ENCODE results near the gene SUSD6. TPM values are rescaled to one million over a fixed set of nuclear protein-coding genes. Genes with fewer than 3 reads are reported as not detected.
"Not testable (repeated sequence)": the region's sequence is repeated elsewhere in the genome, so short reads cannot be mapped to it uniquely, and the experiment has no call there.

The SUSD6 gene
- total RNA-seq, 1 experiment from 2014 or later: 21.5 TPM

- Histone ChIP-seq H3K4me3 (ENCODE audit: low read depth, low read length) (no peak overlapping the region), H3K4me1 (peaks cover 23% of the 10 kb centered on the region), H3K36me3 (ENCODE audit: control insufficient read depth, insufficient read depth, low read length) (no peaks in the 10 kb centered on the region), H3K27me3 (replicated peaks; ENCODE audit: control insufficient read depth, insufficient read depth, low read length) (no peaks in the 10 kb centered on the region), H3K9me3 (peaks cover 13% of the 10 kb centered on the region)
- no peak for TF ChIP-seq CTCF (IDR thresholded peaks at IDR 0.05; ENCODE audit: insufficient read depth in 1 of 2, low read depth in 1 of 2, low read length in 1 of 2, severe bottlenecking in 1 of 2, unreplicated experiment in 1 of 2)
- CTCF ChIA-PET: no interaction called here
- intact Hi-C loops (cut with micrococcal nuclease; ENCODE audit: unreplicated experiment): no loop called here
- Mint-ChIP-seq H3K36me3 (ENCODE audit: insufficient read depth, unreplicated experiment) (peaks cover 8% of the 10 kb centered on the region), H3K4me1 (ENCODE audit: low read depth, unreplicated experiment) (peaks cover 11% of the 10 kb centered on the region), H3K27me3 (ENCODE audit: insufficient read depth, unreplicated experiment) (no peaks in the 10 kb centered on the region), H3K27ac (ENCODE audit: unreplicated experiment) (peak overlapping the region; percentile 40), H3K4me3 (ENCODE audit: unreplicated experiment) (no peak overlapping the region), H3K9me3 (ENCODE audit: unreplicated experiment) (peaks cover 21% of the 10 kb centered on the region)
- no peak for DNase-seq
- POLR2A ChIA-PET: no interaction called here
- no TSS peak for BruUV-seq (replicated peaks)
Observed at GRCh38 chr14:69643430-69644200, 32.2 kb downstream of the SUSD6 start.

DNA sequence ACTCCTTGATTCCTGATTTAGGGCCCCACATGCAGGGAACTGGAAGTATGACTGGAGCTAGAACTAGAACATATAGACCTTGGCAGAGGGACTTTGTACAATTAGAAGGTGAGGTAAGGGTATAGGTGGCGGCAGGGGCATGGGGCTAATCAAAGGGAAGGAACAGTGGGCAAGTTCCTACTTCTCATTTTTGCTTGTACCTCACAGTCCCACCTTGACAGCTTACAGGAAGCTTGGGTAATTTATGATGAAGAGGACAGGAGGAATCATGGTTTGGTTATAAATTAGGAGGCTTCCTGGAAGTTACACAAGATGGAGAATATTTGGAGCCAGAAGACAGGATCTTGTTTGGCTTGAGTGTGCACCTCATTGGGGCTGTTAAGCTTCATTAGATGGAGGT, 33.4 kb downstream of the SUSD6 start:
- Histone ChIP-seq H3K4me1 (peaks cover 31% of the 10 kb centered on the region), H3K4me3 (ENCODE audit: low read depth, low read length) (no peak overlapping the region), H3K9me3 (peaks cover 13% of the 10 kb centered on the region), H3K27me3 (replicated peaks; ENCODE audit: control insufficient read depth, insufficient read depth, low read length) (no peaks in the 10 kb centered on the region), H3K36me3 (ENCODE audit: control insufficient read depth, insufficient read depth, low read length) (no peaks in the 10 kb centered on the region)
- BruUV-seq (replicated peaks): no TSS peak
- ChIA-PET CTCF (no interaction called here), POLR2A (no interaction called here)
- intact Hi-C loops (cut with micrococcal nuclease; ENCODE audit: unreplicated experiment): no loop called here
- H3K27me3 Mint-ChIP-seq (ENCODE audit: insufficient read depth, unreplicated experiment): no peaks in the 10 kb centered on the region
- no peak overlapping the region for H3K27ac Mint-ChIP-seq (ENCODE audit: unreplicated experiment)
- H3K36me3 Mint-ChIP-seq (ENCODE audit: insufficient read depth, unreplicated experiment): peaks cover 8% of the 10 kb centered on the region
- H3K9me3 Mint-ChIP-seq (ENCODE audit: unreplicated experiment): peaks cover 21% of the 10 kb centered on the region
- H3K4me3 Mint-ChIP-seq (ENCODE audit: unreplicated experiment): no peak overlapping the region
- DNase-seq: no peak
- TF ChIP-seq CTCF (IDR thresholded peaks at IDR 0.05; ENCODE audit: insufficient read depth in 1 of 2, low read depth in 1 of 2, low read length in 1 of 2, severe bottlenecking in 1 of 2, unreplicated experiment in 1 of 2): no peak
- H3K4me1 Mint-ChIP-seq (ENCODE audit: low read depth, unreplicated experiment): peaks cover 19% of the 10 kb centered on the region

DNA sequence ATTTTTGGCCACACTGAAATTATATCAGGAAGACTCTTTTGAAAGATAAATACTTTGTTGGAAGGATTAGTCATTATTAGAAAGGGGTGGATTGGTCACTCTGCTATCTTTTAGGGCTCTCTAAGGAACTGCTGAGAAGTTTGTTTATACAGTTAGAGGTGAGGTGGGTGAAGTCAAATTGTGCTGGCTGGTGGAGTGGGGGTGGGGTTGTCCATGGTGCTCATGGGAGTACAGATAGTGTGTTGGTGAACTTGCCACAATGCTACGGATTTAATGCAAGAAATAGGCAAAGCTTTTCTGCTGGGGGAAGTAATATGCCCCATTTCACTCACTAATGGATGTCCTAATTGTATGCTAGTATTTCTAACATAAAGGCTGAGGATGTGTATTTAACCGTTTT, 35.8 kb downstream of the SUSD6 start:
- H3K36me3 ChIP-seq (ENCODE audit: control insufficient read depth, insufficient read depth, low read length): no peaks in the 10 kb centered on the region
- H3K27me3 ChIP-seq (replicated peaks; ENCODE audit: control insufficient read depth, insufficient read depth, low read length): no peaks in the 10 kb centered on the region
- H3K36me3 Mint-ChIP-seq (ENCODE audit: insufficient read depth, unreplicated experiment): peaks cover 3% of the 10 kb centered on the region
- no peak for TF ChIP-seq CTCF (IDR thresholded peaks at IDR 0.05; ENCODE audit: insufficient read depth in 1 of 2, low read depth in 1 of 2, low read length in 1 of 2, severe bottlenecking in 1 of 2, unreplicated experiment in 1 of 2)
- H3K4me1 Mint-ChIP-seq (ENCODE audit: low read depth, unreplicated experiment): peaks cover 39% of the 10 kb centered on the region
- CTCF ChIA-PET: interaction anchor here (0.5 to 0.8 kb wide), 2 partner anchors 20 to 72 kb away, joined by 3 to 4 read pairs; no protein-coding TSS in a partner anchor
- no peaks in the 10 kb centered on the region for H3K27me3 Mint-ChIP-seq (ENCODE audit: insufficient read depth, unreplicated experiment)
- no peak overlapping the region for H3K4me3 Mint-ChIP-seq (ENCODE audit: unreplicated experiment)
- no peak overlapping the region for H3K4me3 ChIP-seq (ENCODE audit: low read depth, low read length)
- peaks cover 4% of the 10 kb centered on the region for H3K9me3 Mint-ChIP-seq (ENCODE audit: unreplicated experiment)
- no peaks in the 10 kb centered on the region for H3K9me3 ChIP-seq
- POLR2A ChIA-PET: no interaction called here
- peaks cover 55% of the 10 kb centered on the region for H3K4me1 ChIP-seq
- BruUV-seq (replicated peaks): no TSS peak
- no peak for DNase-seq
- intact Hi-C loops (cut with micrococcal nuclease; ENCODE audit: unreplicated experiment): no loop called here
- peak overlapping the region; percentile 34 for H3K27ac Mint-ChIP-seq (ENCODE audit: unreplicated experiment)

GRCh38 chr14:69647642-69648041, 36.2 kb downstream of the SUSD6 start:
- POLR2A ChIA-PET: not testable (repeated sequence)

More at GRCh38 chr14:69647642-69648041, 36.2 kb downstream of the SUSD6 start:
- DNase-seq; BruUV-seq (replicated peaks); H3K4me3 ChIP-seq (ENCODE audit: low read depth, low read length); H3K36me3 ChIP-seq (ENCODE audit: control insufficient read depth, insufficient read depth, low read length); H3K36me3 Mint-ChIP-seq (ENCODE audit: insufficient read depth, unreplicated experiment); H3K9me3 Mint-ChIP-seq (ENCODE audit: unreplicated experiment); H3K27me3 ChIP-seq (replicated peaks; ENCODE audit: control insufficient read depth, insufficient read depth, low read length); H3K9me3 ChIP-seq; H3K27me3 Mint-ChIP-seq (ENCODE audit: insufficient read depth, unreplicated experiment); H3K4me3 Mint-ChIP-seq (ENCODE audit: unreplicated experiment): not testable (repeated sequence)
- H3K27ac Mint-ChIP-seq (ENCODE audit: unreplicated experiment): peak overlapping the region; percentile 34
- intact Hi-C loops (cut with micrococcal nuclease; ENCODE audit: unreplicated experiment): loop anchor here (2.0 kb wide), 1 partner anchor 15 kb away; no protein-coding TSS in a partner anchor
- CTCF ChIA-PET: interaction anchor here (0.5 to 1.2 kb wide), 3 partner anchors 20 to 72 kb away, joined by 3 to 4 read pairs (median 4); no protein-coding TSS in a partner anchor
- H3K4me1 ChIP-seq: peaks cover 60% of the 10 kb centered on the region
- peaks cover 39% of the 10 kb centered on the region for H3K4me1 Mint-ChIP-seq (ENCODE audit: low read depth, unreplicated experiment)

All from Caco-2 (cell line).